ENCODE data around the gene SORCS2.
A peak's percentile ranks its signal among the peaks of the same experiment; 100 is the strongest.

SORCS2 gene

DNA sequence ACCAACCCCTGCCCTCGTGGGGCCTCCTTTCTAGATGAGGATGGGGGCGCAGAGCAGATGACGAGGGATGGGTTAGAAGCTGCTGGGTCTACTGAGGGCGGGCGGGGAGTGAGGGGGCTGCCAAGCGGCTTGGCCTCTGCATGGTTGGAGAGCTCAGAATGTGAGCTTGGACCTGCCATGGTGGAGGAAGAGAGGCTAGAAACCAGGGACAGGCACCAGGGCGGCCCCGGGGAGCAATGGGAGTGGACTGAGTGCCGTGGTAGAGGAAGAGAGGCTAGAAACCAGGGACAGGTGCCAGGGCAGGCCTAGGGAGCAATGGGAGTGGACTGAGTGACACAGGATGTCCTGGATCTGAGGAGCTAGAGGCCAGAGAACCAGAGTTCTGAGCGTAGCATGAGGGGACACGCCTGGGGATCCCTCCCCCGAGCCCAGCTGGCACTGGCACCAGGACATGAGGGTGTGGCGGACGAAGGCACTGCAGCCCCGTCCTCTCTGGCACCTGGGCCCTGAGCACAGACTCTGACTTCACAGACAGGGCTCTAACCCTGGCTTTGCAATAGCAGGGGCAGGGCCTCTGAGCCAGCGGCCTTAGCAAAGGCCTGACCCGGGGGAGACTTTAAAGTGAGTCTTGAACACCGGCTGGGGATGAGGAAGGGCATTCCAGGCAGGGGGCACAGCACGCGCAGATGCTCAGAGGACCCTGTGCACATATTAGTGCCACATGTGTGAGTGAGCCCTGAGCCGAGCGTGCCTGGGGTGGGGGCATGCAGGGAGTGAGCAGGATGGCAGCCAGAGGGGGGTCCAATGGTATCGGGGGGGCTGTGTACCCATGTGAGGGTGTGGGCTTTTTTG is 456.4 kb downstream of the SORCS2 start:
- no peak for DNase-seq

DNA sequence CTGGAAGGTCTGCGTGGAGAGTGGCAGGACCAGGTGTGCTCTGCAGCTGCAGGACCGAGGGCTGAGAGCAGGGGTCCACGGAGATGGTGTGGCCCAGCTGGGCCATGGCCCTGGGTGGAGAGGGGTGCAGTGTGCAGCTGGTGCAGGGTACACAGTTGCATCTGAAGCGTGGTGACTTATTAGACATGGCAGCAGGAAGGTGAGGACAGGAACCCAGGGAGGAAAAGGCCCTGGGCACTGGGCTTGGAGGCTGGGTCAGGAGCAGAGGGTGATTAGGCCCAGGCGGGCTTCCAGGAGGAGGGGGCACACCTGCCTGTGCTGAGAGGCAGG is 457.0 kb downstream of the SORCS2 start:
- DNase-seq, result no peak

DNA sequence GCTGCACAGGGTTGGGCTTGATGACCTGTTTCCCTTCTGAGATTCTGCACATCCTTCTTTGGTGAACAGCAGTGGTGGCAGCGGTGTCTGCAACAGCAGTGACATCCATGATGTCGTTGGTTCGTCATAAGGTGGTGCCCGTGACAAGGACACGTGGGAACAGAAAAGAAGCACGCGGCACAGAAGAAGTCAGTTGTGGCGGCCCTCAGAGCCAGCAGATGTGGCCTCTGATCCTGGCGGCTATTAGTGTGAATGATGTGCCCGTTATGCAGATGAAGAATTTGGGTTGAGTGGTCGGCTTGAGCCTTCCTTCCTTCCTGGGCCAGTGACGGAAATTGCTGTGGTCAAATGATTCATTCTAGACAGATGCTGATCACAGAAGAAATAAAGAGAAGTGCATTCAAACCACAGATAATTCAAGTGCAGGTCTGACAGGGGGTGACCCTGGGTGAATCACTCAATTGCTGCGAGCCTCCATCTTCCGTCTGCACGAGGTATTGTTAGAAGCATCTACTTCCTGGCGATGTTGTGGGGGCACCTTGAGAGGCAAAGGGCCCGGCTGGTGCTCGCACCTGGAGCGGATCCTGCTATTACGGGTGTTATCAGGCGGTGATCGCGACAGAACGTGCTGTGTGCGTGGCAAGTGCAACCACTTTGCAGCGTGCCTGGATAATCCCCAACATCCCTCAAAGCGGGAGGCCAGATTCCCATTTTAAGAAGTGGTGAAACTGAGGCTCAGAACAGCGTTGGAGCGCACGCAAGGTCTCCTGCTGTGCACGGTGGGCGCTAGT is 457.6 kb downstream of the SORCS2 start:
- peak; percentile 97 for DNase-seq

DNA sequence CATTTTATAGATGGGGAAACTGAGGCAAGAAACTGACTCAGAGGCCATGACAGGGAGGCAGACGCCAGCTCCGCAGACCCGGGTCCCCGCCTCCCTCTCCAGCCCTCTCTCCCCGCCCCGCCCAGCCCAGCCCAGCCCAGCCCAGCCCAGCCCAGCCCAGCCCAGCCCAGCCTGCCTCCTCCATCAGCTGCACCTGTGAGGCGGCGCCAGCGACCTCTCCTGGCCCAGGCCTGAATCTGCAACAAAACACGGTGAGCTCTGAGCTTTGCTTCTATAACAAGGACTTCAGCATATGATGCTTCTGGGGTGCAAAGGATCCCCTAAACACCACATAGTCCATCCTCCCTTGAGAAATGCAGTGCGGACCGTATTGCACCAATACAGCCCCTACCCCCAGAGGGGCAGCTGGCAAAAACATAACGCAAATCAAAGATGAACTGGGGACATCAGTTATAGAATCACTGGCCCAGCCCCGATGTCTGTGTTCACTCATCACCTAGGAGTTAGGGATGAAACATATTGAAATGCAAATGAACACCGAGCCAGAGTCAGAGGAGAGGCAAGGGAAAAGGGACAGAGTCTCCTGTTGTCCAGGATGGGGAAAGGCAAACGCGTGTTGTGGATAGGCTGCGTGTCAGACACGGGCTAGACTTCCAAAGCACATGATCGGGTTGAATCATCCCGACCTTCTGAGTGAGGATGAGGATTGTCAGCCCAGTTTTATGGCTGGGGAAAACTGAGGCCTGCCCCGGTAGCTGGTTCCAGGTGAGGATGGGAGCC is 458.5 kb downstream of the SORCS2 start:
- no peak for DNase-seq

DNA sequence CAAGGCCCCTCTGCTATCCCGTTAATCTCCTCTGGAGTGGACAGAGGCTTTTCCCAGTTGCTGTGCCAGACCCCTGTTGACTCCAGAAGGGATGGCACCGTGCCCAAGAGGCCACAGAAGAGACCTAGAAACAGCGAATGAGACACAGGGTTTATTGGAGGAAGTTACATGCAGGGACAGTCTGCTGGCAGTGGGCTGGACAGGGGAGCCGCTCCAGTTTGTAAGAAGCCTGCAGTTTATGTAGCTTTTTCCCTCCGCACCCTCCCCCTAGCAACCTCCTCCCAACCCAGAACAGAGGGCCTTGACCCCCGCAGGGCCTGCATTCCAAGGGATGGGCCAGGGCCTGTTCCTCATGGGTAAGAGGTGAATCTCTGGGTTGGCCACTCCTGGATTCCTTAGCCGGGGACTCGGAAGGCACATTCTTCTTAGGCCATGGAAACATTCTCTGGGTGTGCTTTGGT is 459.2 kb downstream of the SORCS2 start:
- no peak for DNase-seq

DNA sequence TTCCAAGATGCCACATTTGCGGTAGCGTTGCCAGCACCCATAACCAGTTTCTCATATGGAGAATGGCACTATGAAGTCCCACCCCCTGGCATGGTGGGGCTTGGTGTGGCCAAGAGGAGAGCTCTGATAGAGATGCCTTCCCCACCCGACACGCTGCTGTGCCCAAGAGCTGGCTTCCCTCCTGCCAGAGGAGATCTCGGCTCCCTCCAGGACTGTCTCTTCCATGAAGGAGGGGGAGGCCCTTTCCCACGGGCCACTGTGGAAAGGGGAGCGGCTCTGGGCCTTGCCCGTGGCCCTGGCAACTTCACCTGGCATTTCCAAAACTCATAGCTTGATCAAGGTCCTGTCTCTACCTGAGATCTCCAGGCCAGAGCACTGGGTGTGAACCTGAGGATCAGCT is 459.7 kb downstream of the SORCS2 start:
- no peak for DNase-seq

DNA sequence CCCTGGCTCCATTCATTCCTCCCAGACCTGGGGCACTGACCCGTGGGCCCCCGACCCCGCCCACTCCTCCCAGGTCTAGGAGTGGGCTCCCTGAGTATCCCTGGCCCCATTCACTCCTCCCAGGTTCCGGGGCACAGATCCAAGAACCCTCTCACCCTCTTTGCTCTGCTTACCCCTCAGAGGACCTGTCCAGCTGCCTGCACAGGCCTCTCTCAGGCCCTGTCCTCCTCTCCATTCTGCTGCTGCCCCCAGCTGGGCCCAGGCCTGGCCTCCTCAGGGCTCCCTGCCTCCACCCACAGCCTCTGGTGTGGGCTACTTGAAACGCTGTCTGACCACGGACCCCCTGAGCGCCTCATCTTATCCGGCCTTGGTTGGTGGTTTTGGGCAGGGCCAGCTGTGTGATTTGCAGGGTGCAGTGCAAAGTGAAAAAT is 460.1 kb downstream of the SORCS2 start:
- DNase-seq, result no peak

DNA sequence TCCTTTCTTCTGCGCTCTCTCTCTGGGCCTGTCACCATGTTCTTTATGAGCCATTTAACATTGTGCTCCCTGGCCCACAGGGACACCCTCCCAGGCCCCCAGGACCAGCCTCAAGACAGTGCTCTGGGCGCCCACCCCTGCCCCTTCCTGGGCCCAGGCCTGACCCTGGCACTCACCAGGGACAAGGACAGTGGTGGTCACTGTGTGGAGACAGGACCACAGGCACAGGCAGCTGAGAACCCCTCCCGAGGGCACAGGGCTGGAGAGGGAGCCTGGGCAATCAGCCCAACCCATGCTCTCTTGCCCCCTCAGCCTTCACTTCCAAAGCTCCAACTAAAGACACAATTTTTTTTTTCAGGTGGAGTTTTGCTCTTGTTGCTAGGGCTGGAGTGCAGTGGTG is 460.6 kb downstream of the SORCS2 start:
- DNase-seq, result no peak

DNA sequence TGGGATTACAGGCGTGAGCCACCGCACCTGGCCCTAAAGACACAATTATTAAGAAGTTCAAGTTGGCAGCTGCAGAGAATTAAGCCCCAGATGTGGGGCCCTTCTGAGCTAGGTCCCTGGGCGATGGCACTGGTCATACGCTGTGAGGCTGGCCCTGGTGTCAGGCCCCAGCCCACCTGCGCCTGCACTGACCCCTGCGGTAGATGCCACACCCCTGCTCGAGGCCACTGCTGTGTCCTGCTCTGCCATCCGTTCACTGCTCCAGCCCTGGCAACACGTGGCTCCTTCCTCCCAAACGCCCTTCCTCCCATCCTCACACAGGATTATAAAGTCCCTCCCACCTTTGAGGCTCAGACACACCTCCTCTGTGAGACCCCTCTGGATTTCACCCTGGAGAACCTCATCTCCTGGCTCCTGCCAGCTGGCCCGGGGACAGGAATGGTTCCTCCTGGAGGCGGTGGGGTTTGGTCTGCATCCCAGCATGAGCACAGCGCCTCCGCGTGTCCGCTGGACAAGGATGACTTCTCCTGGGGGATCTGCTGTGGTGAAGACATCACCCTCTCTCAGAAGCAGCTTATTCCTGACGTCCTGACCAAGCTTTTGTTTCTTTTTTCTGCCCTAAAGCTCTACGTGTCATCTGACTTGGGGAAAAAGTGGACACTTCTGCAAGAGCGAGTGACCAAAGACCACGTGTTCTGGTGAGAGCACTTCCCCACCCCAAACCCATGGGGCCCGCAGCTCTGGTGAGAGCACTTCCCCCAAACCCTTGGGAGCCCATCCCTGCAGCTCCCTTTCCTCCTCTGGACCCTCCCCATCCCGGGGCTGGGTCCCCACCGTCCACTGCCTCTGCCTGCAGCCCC is 461.4 kb downstream of the SORCS2 start:
- DNase-seq, result no peak

DNA sequence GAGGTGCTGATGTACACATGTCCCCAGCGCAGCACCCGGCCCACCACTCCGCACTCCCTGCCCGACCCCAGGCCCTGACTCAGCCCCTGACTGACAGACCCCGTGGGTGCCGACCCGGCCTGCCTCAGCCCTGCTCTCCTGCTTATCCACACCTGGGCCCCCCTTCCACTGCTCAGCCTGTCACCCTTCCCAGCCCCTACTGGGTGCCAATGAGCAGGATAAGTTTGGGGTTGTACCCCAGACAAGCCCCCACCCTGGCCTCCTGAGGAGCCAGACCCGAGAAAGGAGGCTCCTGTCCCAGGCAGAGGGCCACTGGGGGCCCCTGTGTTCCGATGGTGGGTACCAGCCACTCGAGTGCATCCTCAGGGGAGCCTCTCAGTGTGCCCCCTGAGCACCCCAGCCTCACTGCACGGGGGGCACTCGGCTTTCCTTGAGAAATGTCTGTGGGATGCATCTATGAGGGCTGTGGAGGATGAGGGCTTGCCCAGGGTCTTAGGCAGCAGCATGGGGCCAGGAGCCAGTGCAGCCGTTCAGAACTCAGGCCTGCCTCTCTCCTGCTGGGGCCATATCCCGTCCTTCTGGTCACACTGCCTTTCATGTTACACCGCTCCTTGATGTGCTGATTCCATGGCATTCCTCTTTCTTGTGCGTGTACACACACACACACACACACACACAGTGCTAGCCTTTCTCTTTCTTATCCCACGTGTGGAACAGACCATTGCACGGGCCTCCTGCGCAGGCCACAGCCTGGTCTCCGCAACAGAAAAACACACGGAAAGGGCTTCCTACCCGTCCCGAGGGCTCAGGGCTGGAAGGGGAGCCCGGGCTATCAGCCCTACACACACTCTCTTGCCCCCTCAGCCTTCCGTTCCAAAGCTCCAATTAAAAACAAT is 462.5 kb downstream of the SORCS2 start:
- no peak for DNase-seq

DNA sequence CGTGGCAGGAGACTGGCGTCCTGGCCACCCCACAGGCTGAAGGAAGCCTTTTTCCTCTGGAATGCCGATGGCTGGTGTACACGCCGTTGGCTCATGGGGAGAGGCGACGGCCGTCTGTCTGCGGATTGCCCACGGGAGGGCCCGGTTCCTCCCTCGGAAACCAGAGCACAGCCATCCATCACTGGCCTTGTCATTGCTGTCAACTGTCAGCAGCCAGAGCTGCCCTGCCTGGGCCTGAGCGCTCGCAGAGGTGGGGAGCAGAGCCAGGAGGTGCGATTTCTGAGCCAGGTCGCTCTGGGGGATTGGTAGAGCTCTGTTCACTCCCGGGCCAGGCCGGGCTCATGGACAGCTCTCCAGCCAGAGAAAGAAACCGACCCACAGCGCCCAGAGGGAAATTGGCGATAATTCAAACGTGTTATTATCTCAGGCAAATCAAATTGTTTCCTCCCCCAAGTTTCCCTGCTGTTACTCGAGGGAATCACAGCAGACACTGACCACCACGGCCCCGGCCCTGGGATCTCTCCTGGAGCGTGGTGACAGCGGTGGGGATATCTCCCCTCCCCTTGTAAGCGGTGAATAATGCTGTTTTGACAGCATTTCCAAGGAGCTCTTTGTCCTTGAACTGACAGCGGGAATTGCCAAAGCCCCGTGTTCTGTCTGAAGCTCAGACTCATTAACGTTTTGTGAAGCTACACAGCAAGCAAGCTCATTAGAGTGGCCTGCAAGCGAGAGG is 463.3 kb downstream of the SORCS2 start:
- DNase-seq, result no peak

DNA sequence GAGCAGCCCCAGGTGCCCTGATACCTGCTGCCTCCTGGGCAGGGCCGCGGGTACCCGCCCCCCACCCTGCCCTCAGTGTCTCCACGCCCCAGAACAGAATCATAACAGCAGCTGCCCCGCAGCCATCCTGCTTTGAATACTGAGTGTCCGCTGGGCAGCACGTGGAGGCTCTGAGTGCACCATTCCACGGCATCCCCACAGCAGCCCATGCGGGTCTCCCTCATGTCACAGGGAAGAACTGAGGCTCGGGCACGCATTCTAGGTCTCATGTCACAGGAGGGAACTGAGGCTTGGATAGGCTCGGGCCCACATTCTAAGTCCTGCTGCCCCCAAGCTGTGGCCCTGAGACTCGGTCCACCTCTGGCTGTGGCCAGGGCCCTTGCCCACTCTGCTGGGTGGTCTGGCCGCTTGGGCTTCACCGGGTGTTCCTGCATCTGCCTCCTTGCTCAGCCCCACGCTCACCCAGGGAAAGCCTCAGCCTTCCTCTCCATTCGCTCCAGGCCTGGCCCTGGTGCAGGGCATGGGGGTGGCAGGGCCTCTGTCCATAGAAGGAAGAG is 464.0 kb downstream of the SORCS2 start:
- DNase-seq, result no peak

DNA sequence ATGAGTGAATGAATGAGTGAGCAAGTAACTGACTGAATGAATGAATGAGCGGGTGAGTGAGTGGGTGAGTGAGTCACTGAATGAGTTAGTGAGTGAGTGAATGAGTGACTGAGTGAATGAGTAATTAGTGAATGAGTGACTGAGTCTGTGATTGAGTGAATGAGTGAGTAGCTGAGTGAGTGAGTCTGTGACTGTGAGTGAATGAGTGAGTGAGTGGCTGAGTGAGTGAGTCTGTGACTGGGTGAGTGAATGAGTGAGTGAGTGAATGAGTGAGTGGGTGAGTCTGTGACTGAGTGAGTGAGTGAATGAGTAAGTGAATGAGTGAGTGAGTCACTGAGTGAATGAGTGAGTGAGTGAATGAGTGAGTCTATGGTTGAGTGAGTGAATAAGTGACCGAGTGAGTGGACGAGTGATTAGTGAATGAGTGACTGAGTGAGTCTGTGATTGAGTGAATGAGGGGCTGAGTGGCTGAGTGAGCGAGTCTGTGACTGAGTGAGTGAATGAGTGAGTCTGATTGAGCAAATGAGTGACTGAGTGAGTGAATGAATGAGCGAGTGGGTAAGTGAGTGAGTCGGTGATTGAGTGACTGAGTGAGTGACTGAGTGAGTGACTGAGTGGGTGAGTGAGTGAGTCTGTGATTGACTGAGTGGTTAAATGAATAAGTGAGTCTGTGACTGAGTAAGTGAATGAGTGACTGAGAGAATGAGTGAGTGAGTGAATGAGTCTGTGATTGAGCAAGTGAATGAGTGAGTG is 465.4 kb downstream of the SORCS2 start:
- no peak for DNase-seq

DNA sequence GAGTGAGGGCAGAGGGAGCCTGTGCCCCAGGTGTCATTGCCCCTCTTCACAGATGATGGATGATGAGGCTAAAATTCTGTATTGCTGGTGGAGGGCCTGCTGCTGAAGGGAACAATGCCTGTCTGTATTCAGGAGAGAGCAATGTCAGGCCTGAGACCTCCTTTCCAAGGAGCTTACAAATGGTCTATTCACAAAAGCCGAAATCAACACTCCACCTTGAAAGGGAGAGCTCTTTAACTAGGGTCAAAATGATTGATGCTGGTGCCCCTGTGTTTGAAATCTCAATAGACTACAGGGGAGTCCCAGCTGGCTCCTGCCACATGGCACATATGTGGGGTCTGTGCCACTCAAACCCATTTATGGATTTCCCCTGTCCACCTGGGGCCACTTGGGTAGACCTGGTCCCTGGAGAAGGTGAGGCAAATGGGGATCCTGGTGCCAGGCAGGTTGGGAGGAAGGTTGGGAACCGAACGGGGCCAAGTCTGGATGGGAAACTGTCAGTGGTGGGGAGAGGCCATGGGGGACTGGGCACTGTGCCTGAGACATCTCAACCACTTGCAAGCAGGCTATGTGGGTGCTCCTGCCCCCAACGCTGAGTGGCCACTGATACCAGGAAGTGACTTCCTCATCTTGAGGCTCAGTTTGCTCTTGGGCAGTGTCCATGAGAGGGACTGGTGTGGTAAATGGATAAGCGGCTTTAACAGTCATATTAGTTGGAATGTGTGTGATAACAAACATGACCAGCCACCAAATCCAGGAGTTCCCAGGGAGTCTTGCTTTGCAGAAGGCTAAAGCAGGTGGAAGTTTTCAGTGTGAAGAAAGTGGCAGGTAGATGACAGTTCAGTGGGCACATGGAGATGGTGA is 466.2 kb downstream of the SORCS2 start:
- DNase-seq, result no peak

DNA sequence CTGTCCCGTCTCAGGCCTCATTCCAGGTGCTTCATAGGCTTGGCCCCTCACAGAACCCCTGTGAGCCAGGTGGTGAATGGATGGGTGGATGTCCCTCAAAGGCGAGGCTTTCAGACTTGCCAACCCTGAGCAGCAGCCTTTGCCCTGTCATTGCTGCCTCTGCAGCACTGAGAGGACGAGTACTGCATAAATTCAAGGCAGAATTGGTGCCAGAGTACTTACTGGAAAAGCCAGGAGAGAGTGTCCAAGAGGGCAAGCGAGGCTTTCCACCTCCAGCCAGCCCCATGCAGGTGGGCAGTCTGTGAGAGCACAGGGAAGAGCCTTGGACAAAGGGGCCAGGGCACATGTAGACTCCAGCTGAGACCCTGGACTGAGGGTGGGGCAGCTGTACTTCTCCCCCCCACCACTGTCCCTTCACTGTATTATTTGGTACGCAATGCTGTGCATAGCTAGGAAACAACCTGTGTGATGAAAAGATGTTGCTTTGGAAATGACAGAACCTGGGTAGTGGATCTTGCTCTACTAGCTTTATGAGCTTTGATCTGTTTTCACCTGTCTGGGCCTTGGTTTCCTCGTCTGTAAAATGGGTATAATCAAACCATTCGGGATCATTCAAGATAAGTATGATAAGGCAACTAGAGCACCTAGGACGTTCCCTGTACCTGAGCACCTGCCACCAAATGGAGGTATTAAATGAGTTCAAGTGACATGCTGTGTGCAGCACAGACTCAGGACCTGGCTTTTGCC is 467.3 kb downstream of the SORCS2 start:
- no peak for DNase-seq

DNA sequence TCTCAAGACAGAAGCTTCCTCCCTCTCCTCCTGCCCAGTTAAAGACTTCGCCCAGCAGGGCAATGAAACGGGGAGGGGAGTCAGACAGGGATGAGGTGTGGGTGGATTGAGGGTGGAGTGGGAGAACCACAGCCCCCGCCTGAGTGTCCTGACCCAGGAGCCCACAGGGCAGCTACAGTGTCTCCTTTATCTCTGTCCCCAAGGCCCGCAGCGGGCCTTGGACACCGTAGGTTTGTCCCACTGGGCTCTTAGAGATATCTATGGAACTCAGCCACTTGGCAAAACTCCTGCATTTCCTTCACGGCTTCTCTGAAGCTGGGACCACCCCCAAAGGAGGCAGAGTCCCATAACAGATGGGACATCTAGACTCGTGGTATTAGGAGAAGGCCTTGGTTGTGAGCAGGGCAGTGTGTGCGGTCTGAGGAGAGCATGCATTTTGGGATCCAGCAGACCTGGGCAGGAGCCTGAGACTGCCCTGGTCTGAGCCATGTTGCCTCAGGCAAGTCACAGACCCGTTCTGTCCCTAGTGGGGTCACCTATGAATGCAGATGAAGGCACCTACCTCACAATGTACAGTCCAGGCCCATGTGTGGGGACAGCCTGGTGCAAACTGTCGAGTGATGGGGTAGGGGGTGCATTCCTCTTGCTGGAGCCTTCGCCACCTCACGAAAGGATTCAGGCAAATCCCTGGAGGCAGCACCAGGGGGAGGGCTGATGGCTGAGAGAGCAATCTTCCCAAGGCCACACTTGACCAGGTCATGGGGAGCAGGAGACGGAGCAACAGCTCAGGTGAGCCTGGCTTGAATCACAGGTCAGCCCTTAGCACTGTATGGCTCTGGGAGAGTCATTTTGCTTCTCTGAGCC is 468.1 kb downstream of the SORCS2 start:
- DNase-seq, result no peak

All from fibroblast of skin of right quadriceps (primary cell).